Spleen (tissue), 11 donors: ENCODE measurements around the gene BNC2. TPM values are rescaled to one million over a fixed set of nuclear protein-coding genes. Genes with fewer than 3 reads are reported as not detected.
A peak's percentile ranks its signal among the peaks of the same experiment; 100 is the strongest.

Experiments
- DNase-seq: peaks from one replicate; pipeline ENCODE4 v3.0.0-alpha.2; 2020
- H3K27ac ChIP-seq, 8 donors: fragments of 200-600 bp; sonication (generic) in 7 of 8; 1 replicate in 4 of 8; 2 replicates in 4 of 8; pipeline versions ENCODE4 v1.5.0 to v1.8.0; 2016 to 2021; ENCODE audit warnings: inconsistent platforms in 4 of 8, mild to moderate bottlenecking in 4 of 8, moderate library complexity in 1 of 8
- H3K27me3 ChIP-seq, 7 donors: fragments of 200-600 bp; sonication (generic) in 6 of 7; replicated peaks in 1 of 7; 1 replicate in 4 of 7; 2 replicates in 3 of 7; pipeline versions ENCODE4 v1.5.0 to v1.8.0; 2016 to 2021; ENCODE audit warnings: inconsistent platforms in 3 of 7, mild to moderate bottlenecking in 1 of 7
- H3K36me3 ChIP-seq, 6 donors: fragments of 200-600 bp; sonication (generic) in 5 of 6; 1 replicate in 4 of 6; 2 replicates in 2 of 6; pipeline versions ENCODE4 v1.5.0 to v1.8.0; 2016 to 2021; ENCODE audit warnings: inconsistent platforms in 2 of 6
- H3K4me1 ChIP-seq, 6 donors: fragments of 200-600 bp; sonication (generic) in 5 of 6; 1 replicate in 3 of 6; 2 replicates in 3 of 6; pipeline versions ENCODE4 v1.5.0 to v1.8.0; 2016 to 2021; ENCODE audit warnings: inconsistent platforms in 3 of 6
- H3K4me3 ChIP-seq, 8 donors: fragments of 200-600 bp; sonication (generic) in 7 of 8; 1 replicate in 4 of 8; 2 replicates in 4 of 8; pipeline versions ENCODE4 v1.5.0 to v1.8.0; 2016 to 2021; ENCODE audit warnings: inconsistent platforms in 4 of 8, mild to moderate bottlenecking in 4 of 8, moderate library complexity in 2 of 8
- H3K9me3 ChIP-seq, 8 donors: fragments of 200-600 bp; sonication (generic) in 7 of 8; 1 replicate in 4 of 8; 2 replicates in 4 of 8; pipeline versions ENCODE4 v1.5.0 to v1.8.0; 2016 to 2021; ENCODE audit warnings: inconsistent platforms in 4 of 8
- CTCF ChIP-seq, 11 experiments: fragments of 200-600 bp in 7 of 11; fragments of 450-650 bp in 4 of 11; sonication (generic) in 4 of 11; IDR thresholded peaks in 8 of 11; conservative IDR thresholded peaks in 3 of 11; 1 replicate in 7 of 11; 2 replicates in 4 of 11; pipeline versions ENCODE4 v1.4.0 to v1.8.0; 2016 to 2021; ENCODE audit warnings: antibody characterized with exemption in 11 of 11, inconsistent platforms in 4 of 11, mild to moderate bottlenecking in 1 of 11
- POLR2A ChIP-seq, 3 donors: fragments of 450-650 bp; IDR thresholded peaks; one replicate each; pipeline ENCODE4 v1.5.1; 2017; ENCODE audit warnings: antibody characterized with exemption in 3 of 3, mild to moderate bottlenecking in 1 of 3
- POLR2AphosphoS5 ChIP-seq, 3 donors: sonication (generic); formaldehyde crosslinking; IDR thresholded peaks; one replicate each; pipeline ENCODE4 v1.5.1; 2017; ENCODE audit warnings: antibody characterized with exemption in 3 of 3
- whole genome bisulfite sequencing, 5 donors: extraction: QIAGEN DNeasy Blood & Tissue Kit in 3 of 5; methylation state at CpG; one replicate each; pipeline versions ENCODE4 v1.1.5 to v1.1.7; 2013 to 2018; 5-methylcytosine and 5-hydroxymethylcytosine counted together
- intact Hi-C: fragments of 100-400 bp; cut with DNase I; formaldehyde crosslinking; loops from one replicate; pipeline ENCODE4 v1.15.0; 2023; ENCODE audit warnings: low total_unique reads
- polyA plus RNA-seq, 3 donors: library from polyadenylated mRNA; stranded (reverse); fragments of 200-250 nt; gene quantifications; one replicate each; pipeline ENCODE4 v1.2.1, GENCODE V29; 2013
- total RNA-seq, 7 donors: library from RNA; depleted of rRNA in 3 of 7; stranded (reverse); fragments of >200 nt in 3 of 7; fragmentation: NEBNext Ultra II Directional in 4 of 7; extraction: Animal tissue kit (Norgen Biotek cat#: 25700) in 4 of 7; gene quantifications; one replicate each; pipeline versions ENCODE4 v1.1.0 to v1.2.1, GENCODE V29; 2016 to 2021
- donor health status: healthy with polysubstance abuse.
- donor health status: DM: no; HTN: no; CAD: no; lungs with moderate emphysema.
- donor health status: DM: no; HTN: no; CAD: no.
- donor health status: Bipolar disorder and iron deficiency.
- donor health status: healthy.
- donor health status: DM: no; HTN: no; CAD: no.
- donor health status: DM: yes; HTN: yes; CAD: no.

BNC2 gene
- total and polyA plus RNA-seq, 10 donors: 0.07 to 4.3 (median 1.3) TPM

GRCh38 chr9:16834817-16835216 is 35.7 kb downstream of the BNC2 start:
- Histone ChIP-seq H3K27ac (no peak overlapping the region), H3K4me1 (no peaks in the 10 kb centered on the region), H3K36me3 (no peaks in the 10 kb centered on the region), H3K4me3 (no peak overlapping the region), H3K9me3 (peaks cover 0 to 4% (median 0%) of the 10 kb centered on the region in 8 donors), H3K27me3 (peaks cover 0 to 8% (median 0%) of the 10 kb centered on the region in 7 donors)
- TF ChIP-seq POLR2A (IDR thresholded peaks at IDR 0.05) (no peak), POLR2AphosphoS5 (IDR thresholded peaks at IDR 0.05) (no peak), CTCF (IDR thresholded peaks at IDR 0.05 in 8 of 11, conservative IDR thresholded peaks at IDR 0.05 in 3 of 11) (no peak)
- no peak for DNase-seq
- 81 to 90% (median 89%) methylated on average over 5 of the region's 5 CpGs for WGBS, 5 donors
- intact Hi-C loops: no loop called here

GRCh38 chr9:16833296-16833835 is 37.1 kb downstream of the BNC2 start:
- Histone ChIP-seq H3K27me3 (peaks cover 0 to 13% (median 2%) of the 10 kb centered on the region in 7 donors), H3K27ac (no peak overlapping the region), H3K36me3 (no peaks in the 10 kb centered on the region), H3K9me3 (peaks cover 0 to 4% (median 0%) of the 10 kb centered on the region in 8 donors), H3K4me1 (peaks cover 0 to 6% (median 0%) of the 10 kb centered on the region in 6 donors), H3K4me3 (no peak overlapping the region)
- WGBS, 5 donors: 63 to 76% (median 67%) methylated on average over 3 of the region's 3 CpGs
- intact Hi-C loops: no loop called here
- DNase-seq: no peak
- TF ChIP-seq POLR2AphosphoS5 (IDR thresholded peaks at IDR 0.05) (no peak), CTCF (IDR thresholded peaks at IDR 0.05 in 8 of 11, conservative IDR thresholded peaks at IDR 0.05 in 3 of 11) (no peak), POLR2A (IDR thresholded peaks at IDR 0.05) (no peak)

- H3K36me3 ChIP-seq: no peaks in the 10 kb centered on the region
- 91 to 93% (median 92%) methylated on average over 3 of the region's 3 CpGs for WGBS, 5 donors
- TF ChIP-seq POLR2AphosphoS5 (IDR thresholded peaks at IDR 0.05): no peak
- TF ChIP-seq POLR2A (IDR thresholded peaks at IDR 0.05): no peak
- no peak for TF ChIP-seq CTCF (IDR thresholded peaks at IDR 0.05 in 8 of 11, conservative IDR thresholded peaks at IDR 0.05 in 3 of 11)
- H3K27me3 ChIP-seq: peaks cover 0 to 18% (median 4%) of the 10 kb centered on the region in 7 donors
- intact Hi-C loops: no loop called here
- H3K9me3 ChIP-seq: peaks cover 0 to 4% (median 0%) of the 10 kb centered on the region in 8 donors
- H3K4me1 ChIP-seq: peaks cover 0 to 6% (median 0%) of the 10 kb centered on the region in 6 donors
- no peak for DNase-seq
- H3K4me3 ChIP-seq: no peak overlapping the region
- H3K27ac ChIP-seq: no peak overlapping the region
Observed at GRCh38 chr9:16832101-16832500, 38.4 kb downstream of the BNC2 start.

GRCh38 chr9:16830806-16831205 is 39.7 kb downstream of the BNC2 start:
- intact Hi-C loops: no loop called here
- no peak for TF ChIP-seq POLR2A (IDR thresholded peaks at IDR 0.05)
- no peak for TF ChIP-seq CTCF (IDR thresholded peaks at IDR 0.05 in 8 of 11, conservative IDR thresholded peaks at IDR 0.05 in 3 of 11)
- no peak for TF ChIP-seq POLR2AphosphoS5 (IDR thresholded peaks at IDR 0.05)
- peaks cover 0 to 6% (median 0%) of the 10 kb centered on the region in 6 donors for H3K4me1 ChIP-seq
- no peaks in the 10 kb centered on the region for H3K36me3 ChIP-seq
- H3K4me3 ChIP-seq: no peak overlapping the region
- H3K9me3 ChIP-seq: peaks cover 0 to 4% (median 0%) of the 10 kb centered on the region in 8 donors
- H3K27ac ChIP-seq: peak overlapping the region in 2 of 8 donors; percentile 27 to 34
- H3K27me3 ChIP-seq: peaks cover 0 to 21% (median 4%) of the 10 kb centered on the region in 7 donors
- no peak for DNase-seq
- 67 to 77% (median 68%) methylated on average over 4 of the region's 4 CpGs for WGBS, 5 donors
